ENCODE data around the gene RNU6-8.

The RNU6-8 gene

GRCh38 chr14:32208490-32208889, 5.4 kb upstream of the RNU6-8 start:
- no peak for TF ChIP-seq CTCF (IDR thresholded peaks at IDR 0.05; ENCODE audit: control insufficient read depth, insufficient read depth, low read depth, low read length, missing control alignments)
- DNase-seq (ENCODE audit: low read depth), result no peak
- H3K4me3 ChIP-seq (ENCODE audit: control insufficient read depth, low read depth, low read length), result no peak overlapping the region

GRCh38 chr14:32206552-32206951, 3.5 kb upstream of the RNU6-8 start:
- no peak for TF ChIP-seq CTCF (IDR thresholded peaks at IDR 0.05; ENCODE audit: control insufficient read depth, insufficient read depth, low read depth, low read length, missing control alignments)
- DNase-seq (ENCODE audit: low read depth), result no peak
- H3K4me3 ChIP-seq (ENCODE audit: control insufficient read depth, low read depth, low read length), result no peak overlapping the region

- no peak overlapping the region for H3K4me3 ChIP-seq (ENCODE audit: control insufficient read depth, low read depth, low read length)
These were observed 2.9 kb upstream of the RNU6-8 start for GRCh38 chr14:32205984-32206383.

GRCh38 chr14:32205554-32205953, 2.5 kb upstream of the RNU6-8 start:
- no peak for TF ChIP-seq CTCF (IDR thresholded peaks at IDR 0.05; ENCODE audit: control insufficient read depth, insufficient read depth, low read depth, low read length, missing control alignments)

More at GRCh38 chr14:32205984-32206383, 2.9 kb upstream of the RNU6-8 start:
- no peak for TF ChIP-seq CTCF (IDR thresholded peaks at IDR 0.05; ENCODE audit: control insufficient read depth, insufficient read depth, low read depth, low read length, missing control alignments)
- no peak for DNase-seq (ENCODE audit: low read depth)

GRCh38 chr14:32203928-32204357, 874 bp upstream of the RNU6-8 start:
- DNase-seq (ENCODE audit: low read depth), result no peak
- H3K4me3 ChIP-seq (ENCODE audit: control insufficient read depth, low read depth, low read length), result peak overlapping the region; percentile 59
- TF ChIP-seq CTCF (IDR thresholded peaks at IDR 0.05; ENCODE audit: control insufficient read depth, insufficient read depth, low read depth, low read length, missing control alignments), result no peak

More at GRCh38 chr14:32205554-32205953, 2.5 kb upstream of the RNU6-8 start:
- DNase-seq (ENCODE audit: low read depth), result no peak
- no peak overlapping the region for H3K4me3 ChIP-seq (ENCODE audit: control insufficient read depth, low read depth, low read length)

- no peak for DNase-seq (ENCODE audit: low read depth)
- no peak for TF ChIP-seq CTCF (IDR thresholded peaks at IDR 0.05; ENCODE audit: control insufficient read depth, insufficient read depth, low read depth, low read length, missing control alignments)
- no peak overlapping the region for H3K4me3 ChIP-seq (ENCODE audit: control insufficient read depth, low read depth, low read length)
These were observed 525 bp downstream of the RNU6-8 start for GRCh38 chr14:32202491-32202997.

Measured in AG09309 (cell line).